Keratinocyte (primary cell): ENCODE results near the gene C9orf50. TPM values are rescaled to one million over a fixed set of nuclear protein-coding genes. Genes with fewer than 3 reads are reported as not detected.

Experiments used
- DNase-seq: peaks from one replicate; pipeline ENCODE4 v3.0.0-alpha.2; 2011; ENCODE audit warnings: low read depth, missing footprints, low spot score
- FAIRE-seq: peaks from 2 replicates; lab custom pipeline; 2011; peaks lifted over from hg19 to GRCh38; lab: Jason Lieb, UNC
- H2AFZ ChIP-seq: 2 replicates; pipeline ENCODE4 v1.6.0; 2012; ENCODE audit warnings: low read length, control low read depth, inconsistent platforms; ENCODE audit not compliant: control insufficient read depth
- H3K27ac ChIP-seq: 2 replicates; pipeline ENCODE4 v1.5.1; 2011; ENCODE audit warnings: low read length; ENCODE audit not compliant: control insufficient read depth, insufficient read depth
- H3K27me3 ChIP-seq: 3 replicates; pipeline ENCODE4 v1.6.0; 2011; ENCODE audit warnings: low read length; ENCODE audit not compliant: control insufficient read depth, insufficient read depth; ENCODE audit errors: extremely low read depth
- H3K36me3 ChIP-seq, 2 experiments: 2 replicates in 1 of 2; 3 replicates in 1 of 2; pipeline ENCODE4 v1.5.1; 2011; ENCODE audit warnings: low read length in 2 of 2, mild to moderate bottlenecking in 1 of 2; ENCODE audit not compliant: control insufficient read depth in 2 of 2, insufficient read depth in 2 of 2; ENCODE audit errors: extremely low read depth in 1 of 2
- H3K4me1 ChIP-seq: 3 replicates; pipeline ENCODE4 v1.5.1; 2011; ENCODE audit warnings: low read length; ENCODE audit not compliant: control insufficient read depth, insufficient read depth; ENCODE audit errors: extremely low read depth
- H3K4me2 ChIP-seq: 3 replicates; pipeline ENCODE4 v1.6.0; 2011; ENCODE audit warnings: low read depth, low read length; ENCODE audit not compliant: control insufficient read depth, insufficient read depth; ENCODE audit errors: extremely low read depth
- H3K4me3 ChIP-seq, 3 experiments: fragments of 200-600 bp in 1 of 3; sonication (generic) in 1 of 3; 2 replicates in 2 of 3; 3 replicates in 1 of 3; pipeline ENCODE4 v1.5.1; 2011 to 2016; ENCODE audit warnings: low read length in 3 of 3, mild to moderate bottlenecking in 3 of 3, control low read depth in 2 of 3, inconsistent platforms in 1 of 3, low read depth in 1 of 3, mixed read lengths in 1 of 3, mixed run types in 1 of 3, moderate library complexity in 1 of 3; ENCODE audit not compliant: control insufficient read depth in 2 of 3, insufficient read depth in 2 of 3; ENCODE audit errors: extremely low read depth in 1 of 3
- H3K79me2 ChIP-seq: 2 replicates; pipeline ENCODE4 v1.6.0; 2012; ENCODE audit warnings: low read length; ENCODE audit not compliant: control insufficient read depth, insufficient read depth
- H3K9ac ChIP-seq: 3 replicates; pipeline ENCODE4 v1.6.0; 2011; ENCODE audit warnings: low read length; ENCODE audit not compliant: control insufficient read depth, insufficient read depth; ENCODE audit errors: extremely low read depth
- H3K9me1 ChIP-seq: 3 replicates; pipeline ENCODE4 v1.6.0; 2011; ENCODE audit warnings: low read length; ENCODE audit not compliant: control insufficient read depth, insufficient read depth; ENCODE audit errors: extremely low read depth
- H3K9me3 ChIP-seq: 2 replicates; pipeline ENCODE4 v1.5.1; 2012; ENCODE audit warnings: low read depth, low read length; ENCODE audit not compliant: control insufficient read depth
- H4K20me1 ChIP-seq: 3 replicates; pipeline ENCODE4 v1.6.0; 2011; ENCODE audit warnings: low read length; ENCODE audit not compliant: control insufficient read depth, insufficient read depth; ENCODE audit errors: extremely low read depth
- CTCF ChIP-seq, 3 experiments: IDR thresholded peaks in 1 of 3; conservative IDR thresholded peaks in 1 of 3; optimal IDR thresholded peaks in 1 of 3; 2 replicates in 2 of 3; 3 replicates in 1 of 3; pipeline versions ENCODE3 to v1.5.1; 2011; ENCODE audit warnings: low read length in 3 of 3, mild to moderate bottlenecking in 3 of 3, moderate library complexity in 2 of 3, control low read depth in 1 of 3, inconsistent platforms in 1 of 3; ENCODE audit not compliant: insufficient read depth in 2 of 3; ENCODE audit errors: extremely low read depth in 1 of 3
- EZH2 ChIP-seq: IDR thresholded peaks from one replicate; pipeline ENCODE4 v1.6.1; 2012; ENCODE audit warnings: inconsistent platforms, mild to moderate bottlenecking, low read length, moderate library complexity
- dilution Hi-C: fragments of 300-500 bp; cut with MboI; formaldehyde crosslinking; loops from one replicate; pipeline ENCODE4 v1.7.0; 2020; ENCODE audit warnings: low sequenced_read_pairs; ENCODE audit not compliant: extremely low pct_ligation_motif_present
- polyA plus RNA-seq, 5 experiments: library from polyadenylated mRNA; depleted of rRNA in 3 of 5; stranded (reverse) in 3 of 5; stranded (forward) in 1 of 5; unstranded in 1 of 5; fragments of >200 nt; gene quantifications; 1 replicate in 1 of 5; 2 replicates in 3 of 5; 3 replicates in 1 of 5; pipeline versions ENCODE4 v1.2.1 to v1.2.3, GENCODE V29; 2011 to 2012; ENCODE audit warnings: missing spikeins in 2 of 5, low read depth in 1 of 5, low replicate concordance in 1 of 5

Gene C9orf50
- polyA plus RNA-seq, 1 donor (not counting 4 experiments of a cell fraction or from before 2014, with no cell fraction given), result not detected

DNA sequence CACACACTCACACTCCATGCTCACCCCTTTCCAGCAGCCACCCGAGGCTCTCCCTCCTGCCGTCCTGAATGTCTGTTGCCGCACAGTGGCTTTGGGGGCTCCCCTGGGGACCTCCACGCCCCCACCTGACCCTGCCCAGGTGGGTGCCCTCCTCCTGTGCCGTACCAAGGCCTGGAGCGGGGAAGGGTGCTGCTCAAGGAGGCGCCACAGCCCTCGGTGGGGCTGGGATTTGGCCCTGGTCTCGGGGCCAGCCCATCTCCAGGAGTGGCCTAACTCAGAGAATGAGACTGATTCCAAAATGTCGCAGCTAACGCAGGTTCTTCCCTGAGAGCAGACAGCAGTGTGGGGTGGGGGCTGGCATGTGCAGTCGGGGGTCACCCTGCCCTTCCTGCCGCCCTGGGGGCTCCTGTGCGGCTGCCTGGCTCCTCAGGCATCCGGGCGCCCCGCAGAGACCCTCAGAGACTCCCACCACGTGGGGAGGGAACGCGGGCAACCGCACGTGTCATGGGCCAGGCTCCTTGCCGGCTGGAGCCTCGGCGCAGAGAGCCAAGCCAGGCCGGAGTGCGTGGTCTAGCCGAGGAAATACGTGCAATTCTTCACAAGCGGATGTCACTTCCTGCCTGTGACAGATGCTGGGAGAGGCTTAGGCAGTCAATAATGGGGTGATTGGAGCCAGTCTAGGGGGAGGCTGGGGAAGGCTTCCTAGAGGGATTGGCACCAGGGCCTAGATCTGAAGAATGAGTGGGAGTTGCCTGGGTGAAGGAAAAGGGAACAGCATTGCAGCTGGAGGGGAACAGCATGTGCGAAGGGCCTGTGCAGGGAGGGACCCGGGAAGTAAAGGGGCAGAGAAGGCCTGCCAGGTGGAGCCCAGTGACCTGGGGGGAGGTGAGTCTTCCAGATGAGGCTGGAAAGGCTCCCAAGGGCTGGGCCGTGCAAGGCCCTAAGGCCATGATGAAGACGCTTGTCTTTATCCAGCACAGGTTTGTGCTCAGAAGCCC, 44.1 kb downstream of the C9orf50 start:
- no peaks in the 10 kb centered on the region for H4K20me1 ChIP-seq
- TF ChIP-seq CTCF (optimal IDR thresholded peaks at IDR 0.05 in 1 of 3, IDR thresholded peaks at IDR 0.05 in 1 of 3, conservative IDR thresholded peaks at IDR 0.05 in 1 of 3; ENCODE audit: extremely low read depth in 1 of 3, insufficient read depth in 2 of 3, low read length in 3 of 3) (no peak), EZH2 (no peak)
- no peak overlapping the region for H3K27ac ChIP-seq
- H3K79me2 ChIP-seq, result no peaks in the 10 kb centered on the region
- H3K4me1 ChIP-seq, result no peaks in the 10 kb centered on the region
- DNase-seq, result no peak
- no peaks in the 10 kb centered on the region for H3K9me3 ChIP-seq
- H3K36me3 ChIP-seq, result no peaks in the 10 kb centered on the region
- H2AFZ ChIP-seq, result no peak overlapping the region
- H3K4me3 ChIP-seq, result no peak overlapping the region
- dilution Hi-C loops, result no loop called here
- no peak overlapping the region for H3K9ac ChIP-seq
- no peaks in the 10 kb centered on the region for H3K9me1 ChIP-seq
- no peak for FAIRE-seq
- H3K27me3 ChIP-seq, result no peaks in the 10 kb centered on the region
- H3K4me2 ChIP-seq, result no peak overlapping the region

- no peaks in the 10 kb centered on the region for H4K20me1 ChIP-seq
- FAIRE-seq, result no peak
- no peak overlapping the region for H3K27ac ChIP-seq
- no peak for DNase-seq
- H3K4me1 ChIP-seq, result peaks cover 5% of the 10 kb centered on the region
- dilution Hi-C loops, result no loop called here
- no peak overlapping the region for H3K4me2 ChIP-seq
- no peak for TF ChIP-seq CTCF (optimal IDR thresholded peaks at IDR 0.05 in 1 of 3, IDR thresholded peaks at IDR 0.05 in 1 of 3, conservative IDR thresholded peaks at IDR 0.05 in 1 of 3; ENCODE audit: extremely low read depth in 1 of 3, insufficient read depth in 2 of 3, low read length in 3 of 3)
- no peak for TF ChIP-seq EZH2
- no peak overlapping the region for H3K4me3 ChIP-seq
- no peaks in the 10 kb centered on the region for H3K36me3 ChIP-seq
- no peaks in the 10 kb centered on the region for H3K27me3 ChIP-seq
- H3K9ac ChIP-seq, result no peak overlapping the region
- H3K79me2 ChIP-seq, result no peaks in the 10 kb centered on the region
- no peaks in the 10 kb centered on the region for H3K9me1 ChIP-seq
- H3K9me3 ChIP-seq, result no peaks in the 10 kb centered on the region
- H2AFZ ChIP-seq, result no peak overlapping the region
Observed at GRCh38 chr9:129575818-129576217, 45.1 kb downstream of the C9orf50 start.
